ENCODE data around the gene CDC42BPG.

DNA sequence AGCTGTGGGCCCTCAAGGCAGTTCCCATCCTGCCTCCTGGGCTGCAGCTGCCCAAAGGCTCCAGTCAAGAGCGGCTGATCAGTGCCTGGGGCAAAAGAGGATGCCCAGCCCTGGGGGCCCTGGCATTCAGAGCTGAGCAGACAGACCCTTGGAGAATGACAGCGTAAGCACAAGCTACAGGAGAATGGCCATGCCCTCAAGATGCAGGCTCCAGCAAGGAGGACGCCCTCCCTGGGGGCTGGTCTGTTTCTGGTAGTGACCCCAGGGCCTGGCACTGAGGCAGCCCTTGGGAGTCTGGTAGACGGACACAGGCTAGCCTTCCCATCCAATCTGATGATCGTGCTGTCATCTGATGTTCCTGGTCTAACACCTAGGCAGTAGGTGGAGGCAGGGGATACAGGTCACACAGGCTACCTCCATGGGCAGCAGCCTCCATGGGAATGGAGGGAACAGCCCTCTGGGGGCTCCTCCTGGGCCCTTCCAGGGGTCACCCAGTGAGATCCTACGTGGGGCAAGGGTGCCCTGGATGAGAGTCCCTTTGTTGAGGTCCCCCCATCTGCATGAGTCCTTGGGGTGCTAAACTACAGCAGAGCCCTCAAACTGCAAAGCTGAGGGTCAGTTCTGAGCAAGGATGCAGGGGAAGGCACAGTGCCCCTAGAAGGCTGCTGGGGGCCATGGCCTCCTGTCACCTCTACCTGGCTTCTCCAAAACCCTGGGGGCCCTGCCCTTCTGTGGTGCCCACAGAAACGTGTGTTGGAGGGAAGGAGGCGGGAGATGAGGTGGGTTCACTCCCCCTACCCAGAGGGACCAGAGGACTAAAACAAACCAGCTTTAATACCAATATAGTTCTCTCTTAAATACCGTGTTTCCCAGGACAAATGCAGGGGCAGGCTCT lies 55.9 kb downstream of the CDC42BPG start:
- TF ChIP-seq, protein P1, sequence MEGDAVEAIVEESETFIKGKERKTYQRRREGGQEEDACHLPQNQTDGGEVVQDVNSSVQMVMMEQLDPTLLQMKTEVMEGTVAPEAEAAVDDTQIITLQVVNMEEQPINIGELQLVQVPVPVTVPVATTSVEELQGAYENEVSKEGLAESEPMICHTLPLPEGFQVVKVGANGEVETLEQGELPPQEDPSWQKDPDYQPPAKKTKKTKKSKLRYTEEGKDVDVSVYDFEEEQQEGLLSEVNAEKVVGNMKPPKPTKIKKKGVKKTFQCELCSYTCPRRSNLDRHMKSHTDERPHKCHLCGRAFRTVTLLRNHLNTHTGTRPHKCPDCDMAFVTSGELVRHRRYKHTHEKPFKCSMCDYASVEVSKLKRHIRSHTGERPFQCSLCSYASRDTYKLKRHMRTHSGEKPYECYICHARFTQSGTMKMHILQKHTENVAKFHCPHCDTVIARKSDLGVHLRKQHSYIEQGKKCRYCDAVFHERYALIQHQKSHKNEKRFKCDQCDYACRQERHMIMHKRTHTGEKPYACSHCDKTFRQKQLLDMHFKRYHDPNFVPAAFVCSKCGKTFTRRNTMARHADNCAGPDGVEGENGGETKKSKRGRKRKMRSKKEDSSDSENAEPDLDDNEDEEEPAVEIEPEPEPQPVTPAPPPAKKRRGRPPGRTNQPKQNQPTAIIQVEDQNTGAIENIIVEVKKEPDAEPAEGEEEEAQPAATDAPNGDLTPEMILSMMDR (IDR thresholded peaks at IDR 0.05; ENCODE audit: low read length) = no peak
- TF ChIP-seq EZH2 (optimal IDR thresholded peaks at IDR 0.05; ENCODE audit: low read depth, low read length) (no peak), EZH2phosphoT487 (IDR thresholded peaks at IDR 0.05; ENCODE audit: low read length) (no peak)
